M059J (cell line): ENCODE results near the gene PRR23C. TPM values are rescaled to one million over a fixed set of nuclear protein-coding genes. Genes with fewer than 3 reads are reported as not detected.
"Not testable (repeated sequence)": the region's sequence is repeated elsewhere in the genome, so short reads cannot be mapped to it uniquely, and the experiment has no call there.

Experiments
- DNase-seq: peaks from one replicate; pipeline ENCODE4 v3.0.0-alpha.2; 2012; ENCODE audit warnings: low read depth
- total RNA-seq: library from RNA; depleted of rRNA; stranded (reverse); fragments of >200 nt; shearing (Covaris generic); gene quantifications from 2 replicates; pipeline ENCODE4 v1.2.3, GENCODE V29; 2014; rRNA removed

Gene PRR23C
- not detected in 2 replicates for total RNA-seq

DNA sequence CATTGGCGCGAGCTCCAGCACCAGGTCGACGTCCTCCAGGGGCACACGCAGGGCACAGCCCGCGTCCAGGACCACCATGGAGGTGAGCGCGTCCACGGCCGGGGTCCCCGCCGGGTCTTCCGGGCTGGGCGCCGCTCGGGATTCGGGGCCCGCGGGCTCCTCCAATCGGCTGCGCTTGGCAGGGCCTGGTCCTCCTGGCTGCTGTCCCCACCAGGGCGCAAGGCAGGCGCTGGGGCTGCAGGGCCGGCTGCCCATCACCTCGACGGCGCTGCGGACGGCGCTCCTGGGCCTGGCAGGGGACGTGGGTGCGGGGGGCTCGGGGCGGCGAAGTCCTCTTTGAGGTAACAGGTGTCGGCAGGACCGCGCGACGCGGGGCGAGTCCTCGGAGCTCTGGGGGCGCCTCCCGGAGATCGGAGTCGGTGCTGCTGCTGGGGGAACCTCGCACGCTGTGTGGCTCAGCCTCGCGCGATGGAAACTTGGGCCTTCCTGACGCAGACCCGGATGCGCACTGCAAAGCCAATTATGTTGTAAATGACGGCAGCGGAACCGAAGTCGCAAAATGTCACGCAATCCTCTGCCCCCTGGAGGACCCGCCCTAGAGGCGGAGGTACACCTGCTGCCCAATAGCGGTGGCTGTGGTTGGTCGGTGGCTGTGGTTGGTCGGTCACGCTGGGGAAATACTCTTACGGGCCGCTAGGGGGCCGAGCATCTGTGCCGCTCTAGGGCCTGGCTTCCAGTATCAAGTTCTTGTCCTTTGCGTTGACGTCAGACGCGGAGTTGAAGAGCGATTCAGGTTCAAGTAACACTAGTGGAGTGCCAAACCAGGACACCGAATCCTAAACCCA is at the start of gene PRR23C:
TSS of gene PRR23C (minus strand) at position 527 of the 845 bp plus-strand sequence. CDS start at position 255, 272 bp downstream.
- no peak for DNase-seq

DNA sequence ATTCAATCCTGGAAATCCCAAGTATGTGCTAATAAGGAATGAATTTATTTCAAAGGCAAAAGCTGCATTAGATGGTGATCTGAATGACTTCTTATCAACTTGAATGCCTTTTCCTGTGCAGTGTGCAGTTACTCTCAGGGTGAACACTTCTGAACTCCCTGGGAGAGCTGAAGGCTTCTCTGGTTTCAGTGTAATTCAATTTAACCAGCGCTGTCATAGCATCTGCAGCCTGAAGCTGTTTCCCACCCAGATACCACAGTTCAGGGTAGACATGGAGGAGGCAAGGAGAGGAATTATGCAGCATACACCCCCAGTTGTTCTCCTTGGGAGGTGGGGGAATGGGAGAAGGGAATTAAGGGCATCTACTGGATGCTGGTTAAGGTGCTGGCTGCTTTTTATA is 49.1 kb upstream of the PRR23C start:
- DNase-seq = no peak

DNA sequence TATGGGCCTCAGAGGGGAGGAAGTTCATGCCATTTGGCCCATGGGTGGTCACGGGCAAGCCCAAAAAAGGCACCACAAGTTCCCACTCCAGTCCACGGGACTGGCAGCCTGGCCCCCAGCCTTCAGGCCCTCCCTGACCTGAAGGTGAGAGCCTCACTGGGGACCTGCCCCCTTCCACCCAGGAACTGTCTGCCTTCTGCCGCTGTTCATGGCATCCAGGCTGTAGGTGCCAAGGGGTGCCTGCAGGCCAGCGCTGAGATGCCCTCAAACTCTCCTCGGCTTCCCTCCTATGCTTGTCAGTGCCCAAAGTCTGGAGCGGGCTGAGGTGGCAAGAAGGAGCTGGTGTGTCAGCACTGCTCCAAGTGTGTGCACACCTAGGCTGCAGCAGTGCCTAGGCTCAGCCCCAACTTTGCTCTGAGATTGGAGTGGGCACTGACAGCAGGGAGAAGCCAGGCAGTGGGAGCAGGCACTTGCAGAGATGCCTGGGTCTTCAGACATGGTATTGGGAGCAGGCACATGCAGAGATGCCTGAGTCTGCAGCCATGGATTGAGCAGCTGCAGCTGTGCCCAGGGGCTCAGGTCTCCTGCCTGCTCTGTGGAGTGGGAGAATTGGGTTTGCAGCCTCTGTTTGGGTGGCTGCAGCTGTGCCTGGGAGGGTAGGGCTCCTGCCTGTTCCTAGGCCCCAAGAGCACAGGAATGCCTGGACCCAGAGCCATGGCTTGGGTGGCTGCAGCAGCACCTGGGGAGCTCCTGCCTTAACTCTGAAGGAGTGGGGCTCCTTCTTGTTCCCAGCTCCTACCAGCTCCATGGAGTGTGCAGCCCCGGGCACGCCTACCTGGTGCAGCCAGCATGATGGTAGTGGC is 44.0 kb upstream of the PRR23C start:
- DNase-seq = no peak

DNA sequence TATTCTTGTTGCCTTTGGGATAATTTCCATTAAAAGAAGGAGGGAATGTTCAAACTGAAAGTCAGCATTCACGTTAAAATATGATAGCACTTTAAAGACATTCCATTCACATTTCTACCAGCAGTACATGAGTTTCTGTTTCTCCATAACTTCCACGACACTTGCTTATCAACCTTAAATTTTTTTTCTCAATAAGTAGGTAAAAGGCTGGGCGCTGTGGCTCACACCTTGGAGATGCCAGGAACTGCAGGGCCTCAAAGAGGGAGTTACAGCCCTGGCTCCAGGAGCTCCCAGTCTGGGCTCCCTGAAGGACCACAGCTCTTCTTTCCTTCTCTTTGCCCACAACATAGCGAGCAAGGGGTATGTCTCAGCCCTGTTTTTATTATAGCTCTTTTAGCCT is 42.9 kb upstream of the PRR23C start:
- DNase-seq = no peak

DNA sequence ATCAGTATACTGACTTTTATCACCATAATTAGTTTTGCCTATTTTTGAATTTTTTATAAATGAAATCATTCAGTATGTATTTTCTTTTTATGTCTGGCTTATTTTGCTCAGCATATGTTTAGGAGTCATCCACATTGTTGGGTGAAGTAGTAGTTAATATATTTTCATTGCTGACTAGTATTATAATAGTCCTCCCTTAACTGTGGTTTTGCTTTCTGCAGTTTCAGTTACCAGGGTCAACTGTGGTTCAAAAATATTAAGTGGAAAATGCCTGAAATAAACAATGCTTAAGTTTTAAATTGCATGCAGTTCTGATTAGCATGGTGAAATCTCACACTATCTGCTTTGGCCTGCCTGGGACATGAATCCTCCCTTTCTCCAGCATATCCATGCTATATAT is 39.5 kb upstream of the PRR23C start:
- DNase-seq = no peak

DNA sequence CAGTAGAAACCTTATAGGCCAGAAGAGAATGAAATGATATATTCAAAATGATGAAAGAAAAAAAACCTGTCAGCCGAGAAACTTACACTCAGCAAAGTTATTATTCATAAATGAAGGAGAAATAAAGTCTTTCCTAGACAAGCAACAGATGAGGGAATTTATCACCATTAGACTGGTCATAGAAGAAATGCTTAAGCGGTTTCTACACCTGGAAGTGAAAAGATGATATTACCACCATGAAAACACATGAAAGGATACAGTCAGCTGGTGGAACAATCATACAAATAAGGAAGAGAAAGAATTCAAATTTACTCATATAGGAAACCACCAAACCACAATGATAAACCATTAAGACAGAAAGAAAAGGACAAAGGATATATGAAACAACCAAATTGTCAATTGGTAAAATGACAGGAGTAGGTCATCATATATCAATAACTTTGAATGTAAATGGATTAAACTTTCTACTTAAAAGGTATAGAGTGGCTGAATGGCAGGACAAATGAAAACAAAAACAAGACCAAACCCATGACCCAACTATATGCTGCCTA is 29.9 kb upstream of the PRR23C start:
- DNase-seq = no peak

DNA sequence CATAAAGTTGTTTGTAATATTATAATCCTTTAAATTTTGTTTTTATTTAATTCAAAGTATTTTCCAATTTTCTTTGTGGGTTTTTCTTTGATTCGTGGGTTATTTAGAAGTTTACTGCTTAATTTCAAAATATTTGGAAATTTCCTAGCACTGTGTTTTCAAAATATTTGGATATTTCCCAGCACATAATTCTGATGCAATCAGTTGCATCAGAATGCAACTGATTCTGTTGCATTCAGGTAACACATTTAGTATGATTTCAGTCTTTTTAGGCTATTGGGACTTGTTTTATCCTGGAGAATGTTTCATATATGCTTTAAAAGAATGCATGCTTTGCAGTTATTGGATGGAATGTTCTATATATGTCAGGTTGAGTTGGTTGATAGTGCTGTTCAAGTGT is 18.2 kb upstream of the PRR23C start:
- no peak for DNase-seq

DNA sequence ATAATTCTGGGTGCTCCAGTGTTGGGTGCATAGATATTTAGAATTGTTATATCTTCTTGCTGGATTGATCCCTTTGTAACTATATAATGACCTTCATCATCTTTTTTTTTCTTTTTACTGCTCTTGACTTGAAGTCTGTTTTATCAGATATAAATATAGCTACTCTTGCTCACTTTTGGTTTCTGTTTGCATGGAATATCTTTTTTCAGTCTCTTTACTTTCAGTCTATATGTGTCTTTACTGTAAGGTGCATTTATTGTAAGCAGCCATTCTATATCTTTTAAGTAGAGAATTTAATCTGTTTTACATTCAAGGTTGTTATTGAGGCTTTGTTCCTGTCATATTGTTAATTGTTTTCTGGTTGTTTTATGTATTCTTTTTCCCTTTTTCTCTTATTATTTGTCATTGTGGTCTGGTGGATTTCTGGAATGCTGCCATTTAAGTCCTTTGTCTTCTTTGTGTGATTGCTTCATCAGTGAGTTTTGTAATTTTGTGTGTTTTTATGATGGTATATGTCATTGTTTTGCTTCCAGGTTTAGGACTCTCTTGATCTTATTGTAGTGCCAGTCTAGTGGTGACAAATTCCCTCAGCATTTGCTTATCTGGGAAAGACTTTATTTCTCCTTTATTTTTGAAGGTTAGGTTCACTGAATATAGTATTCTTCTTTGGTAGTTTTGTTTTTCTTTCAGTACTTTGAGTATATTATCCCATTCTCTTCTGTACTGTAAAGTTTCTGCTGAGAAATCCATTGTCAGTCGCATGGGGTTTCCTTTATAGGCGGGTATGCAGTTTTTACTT is 8.3 kb upstream of the PRR23C start:
- DNase-seq = no peak

DNA sequence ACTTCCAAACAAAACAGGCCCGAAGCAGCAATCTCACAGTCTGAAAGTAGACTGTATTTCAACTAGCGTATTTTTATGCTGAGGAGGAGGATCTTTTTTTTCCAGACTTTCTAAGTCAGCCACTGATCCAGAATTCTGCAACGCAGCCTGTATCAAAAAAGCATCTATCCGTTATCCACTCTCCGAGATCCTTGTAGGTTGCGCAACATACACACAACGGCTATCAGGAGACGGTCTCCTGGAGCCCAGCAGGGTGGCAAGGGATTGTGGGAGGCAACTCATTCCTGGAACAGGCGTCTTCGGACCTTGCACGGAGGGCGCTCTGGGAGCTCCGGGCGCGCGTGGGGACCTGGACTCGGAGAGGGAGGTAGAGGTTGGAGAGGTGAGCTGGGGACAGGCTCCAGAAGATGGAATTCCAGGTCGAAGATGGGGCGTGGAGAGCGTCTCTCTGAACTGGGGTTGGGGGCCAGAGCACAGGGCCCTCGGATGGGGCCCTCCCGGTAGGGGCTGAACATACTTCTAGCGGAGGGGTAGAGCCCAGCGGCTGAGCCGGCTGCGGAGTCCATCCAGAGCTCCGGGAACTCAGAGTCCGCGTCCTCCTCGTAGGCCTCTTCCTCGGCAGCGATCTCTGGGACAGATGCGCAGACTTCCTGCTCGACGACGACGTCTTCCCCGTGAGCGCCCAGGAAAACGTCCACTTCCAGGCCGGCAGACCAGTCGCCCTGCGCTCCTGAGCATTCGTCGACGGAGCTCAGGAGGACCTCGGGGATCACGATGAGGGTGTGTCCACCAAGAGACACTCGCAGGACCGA is 932 bp downstream of the PRR23C start:
- no peak for DNase-seq

DNA sequence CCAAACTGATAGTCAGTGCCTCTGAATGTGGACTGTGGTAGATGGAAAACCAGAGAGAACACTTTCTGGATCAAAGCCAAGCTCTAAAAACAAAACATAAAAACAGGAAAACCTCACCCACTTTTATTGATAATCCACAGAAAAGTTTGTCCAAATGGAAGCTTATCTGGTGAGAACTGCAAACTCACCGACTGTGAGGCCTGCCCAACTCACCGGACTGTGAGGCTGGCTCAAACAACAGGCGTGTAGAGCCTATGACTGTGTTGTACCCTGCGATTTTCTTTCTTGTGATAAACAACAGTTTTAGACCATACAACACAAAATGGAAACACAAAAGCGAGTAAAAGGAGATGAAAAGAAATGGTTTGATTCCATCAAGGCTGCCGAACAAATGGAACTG is 7.2 kb downstream of the PRR23C start:
- no peak for DNase-seq

DNA sequence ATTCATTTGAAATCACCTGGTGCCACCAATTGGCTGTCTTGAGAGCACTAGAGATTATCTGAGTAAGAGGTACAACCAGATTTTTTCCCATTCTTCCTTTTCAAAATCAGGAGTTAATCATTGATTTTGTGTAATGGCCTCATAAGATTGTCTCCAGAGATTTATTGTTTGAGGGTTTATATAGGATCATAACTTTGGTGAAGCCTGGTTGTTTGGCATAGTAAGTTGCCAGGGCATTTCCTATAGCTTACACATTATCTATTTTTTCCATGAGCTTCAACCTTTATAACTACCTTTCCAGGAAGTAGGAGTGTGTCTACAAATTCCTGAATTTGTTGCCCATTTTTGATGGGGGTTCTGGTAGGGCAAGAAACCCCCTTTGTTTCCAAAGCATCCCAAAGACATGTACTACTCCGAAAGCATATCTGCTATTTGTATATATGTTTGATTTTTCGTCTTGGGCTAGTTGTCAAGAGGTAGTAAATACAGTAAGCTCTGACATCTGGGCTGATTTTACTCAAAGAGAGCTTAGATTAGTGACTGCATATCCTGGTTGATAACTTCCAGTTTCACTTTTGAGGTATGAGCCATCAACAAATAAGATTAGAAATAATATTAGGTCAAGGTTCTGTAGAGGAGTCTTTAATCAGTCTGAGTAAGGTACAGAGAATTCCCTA is 12.2 kb downstream of the PRR23C start:
- DNase-seq = no peak

DNA sequence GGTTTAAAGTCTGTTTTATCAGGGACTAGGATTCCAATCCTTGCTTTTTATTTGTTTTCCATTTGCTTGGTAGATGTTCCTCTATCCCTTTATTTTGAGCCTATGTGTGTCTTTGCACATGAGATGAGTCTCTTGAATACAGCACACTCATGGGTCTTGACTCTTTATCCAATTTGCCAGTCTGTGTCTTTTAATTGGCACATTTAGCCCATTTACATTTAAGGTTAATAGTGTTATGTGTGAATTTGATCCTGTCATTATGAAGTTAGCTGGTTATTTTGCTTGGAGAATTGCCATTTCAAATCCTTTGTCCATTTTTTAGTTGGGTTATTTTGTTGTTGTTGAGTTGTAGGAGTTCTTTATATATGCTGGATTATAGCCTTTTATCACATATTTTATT is 14.1 kb downstream of the PRR23C start:
- DNase-seq = not testable (repeated sequence)

DNA sequence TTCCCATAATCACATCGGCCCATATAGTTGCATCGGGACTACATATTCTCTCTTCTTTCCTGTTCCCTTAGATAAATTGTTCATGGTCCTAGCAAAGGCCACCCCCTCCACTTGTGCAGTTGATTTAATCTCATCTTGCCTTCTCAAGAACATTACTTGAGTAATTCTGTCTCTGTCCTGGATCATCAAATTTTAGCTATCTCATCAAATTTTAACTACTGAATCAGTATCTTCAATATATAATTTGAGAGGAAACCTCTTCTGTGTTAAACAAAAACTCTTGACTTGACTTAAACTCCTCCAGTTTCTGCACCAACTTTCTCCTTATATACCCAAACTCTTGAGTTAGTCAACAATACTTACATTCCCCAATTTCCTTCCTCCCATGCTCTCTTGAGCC is 19.7 kb downstream of the PRR23C start:
- DNase-seq = no peak

DNA sequence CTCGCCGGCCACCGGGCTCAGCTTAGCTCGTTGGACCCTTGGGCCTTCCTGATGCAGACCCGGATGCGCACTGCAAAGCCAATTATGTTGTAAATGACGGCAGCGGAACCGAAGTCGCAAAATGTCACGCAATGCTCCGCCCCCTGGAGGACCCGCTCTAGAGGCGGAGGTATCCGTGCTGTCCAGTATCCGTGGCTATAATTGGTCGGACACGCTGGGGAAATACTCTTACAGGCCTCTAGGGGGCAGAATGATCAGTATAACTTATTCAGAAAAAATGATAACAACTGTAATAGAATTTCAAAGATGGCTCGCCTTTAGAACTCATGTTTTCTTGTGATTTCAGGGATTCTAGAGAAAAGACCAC is 23.8 kb downstream of the PRR23C start, which contains the start of gene PRR23B:
TSS of gene PRR23B (minus strand) at position 59 of the 367 bp plus-strand sequence. CDS start 265 bp downstream, outside the sequence.
- no peak for DNase-seq

DNA sequence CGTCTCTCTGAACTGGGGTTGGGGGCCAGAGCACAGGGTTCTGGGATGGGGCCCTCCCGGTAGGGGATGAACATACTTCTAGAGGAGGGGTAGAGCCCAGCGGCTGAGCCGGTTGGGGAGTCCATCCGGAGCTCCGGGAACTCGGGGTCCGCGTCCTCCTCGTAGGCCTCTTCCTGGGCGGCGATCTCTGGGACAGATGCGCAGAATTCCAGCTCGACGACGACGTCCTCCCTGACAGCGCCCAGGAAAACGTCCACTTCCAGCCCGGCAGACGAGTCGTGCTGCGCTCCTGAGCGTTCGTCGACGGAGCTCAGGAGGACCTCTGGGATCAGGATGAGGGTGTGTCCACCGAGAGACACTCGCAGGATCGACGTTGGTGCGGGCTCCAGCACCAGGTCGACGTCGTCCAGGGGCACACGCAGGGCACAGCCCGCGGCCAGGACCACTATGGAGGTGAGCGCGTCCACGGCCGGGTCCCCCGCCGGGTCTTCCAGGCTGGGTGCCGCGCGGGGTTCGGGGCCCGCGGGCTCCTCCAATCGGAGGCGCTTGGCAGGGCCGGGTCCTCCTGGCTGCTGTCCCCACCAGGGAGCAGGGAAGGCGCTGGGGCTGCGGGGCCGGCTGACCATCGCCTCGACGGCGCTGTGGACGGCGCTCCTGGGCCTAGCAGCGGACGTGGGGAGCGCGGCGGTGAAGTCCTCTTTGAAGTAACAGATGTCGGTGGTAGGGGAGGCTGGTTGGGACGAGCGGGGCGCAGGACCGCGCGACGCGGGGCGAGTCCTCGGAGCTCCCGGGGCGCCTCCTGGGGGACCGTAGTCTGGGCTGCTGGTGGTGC is 24.4 kb downstream of the PRR23C start:
- no peak for DNase-seq

DNA sequence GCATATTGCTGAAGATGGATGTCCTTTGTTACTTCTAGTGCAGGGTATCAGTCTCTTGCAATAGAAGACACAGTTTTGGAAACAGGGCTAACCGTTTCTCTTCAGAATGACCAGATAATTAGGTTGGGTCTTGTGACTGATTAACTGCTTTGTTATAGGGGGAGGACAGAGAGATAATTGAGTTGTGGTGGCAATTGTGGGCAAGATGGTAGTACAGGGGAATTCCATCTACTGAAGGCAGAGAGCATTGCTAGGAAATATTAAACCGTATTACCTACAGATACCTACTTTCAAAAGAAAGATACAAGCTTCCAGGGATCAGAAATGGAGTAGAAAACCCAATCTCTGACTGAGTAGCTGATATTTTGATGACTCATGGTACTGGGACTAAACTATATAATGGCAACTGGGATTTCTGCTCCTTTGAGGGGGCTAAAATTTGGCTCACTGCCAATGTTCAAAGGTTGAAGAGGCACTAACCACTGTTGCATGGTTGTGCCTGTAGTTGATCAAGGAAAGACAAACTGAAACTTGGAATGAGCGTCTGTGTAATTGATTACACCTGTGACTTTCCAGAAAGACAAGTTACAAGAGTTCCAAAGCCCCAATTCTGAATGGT is 28.2 kb downstream of the PRR23C start:
- peak; percentile 13 for DNase-seq

DNA sequence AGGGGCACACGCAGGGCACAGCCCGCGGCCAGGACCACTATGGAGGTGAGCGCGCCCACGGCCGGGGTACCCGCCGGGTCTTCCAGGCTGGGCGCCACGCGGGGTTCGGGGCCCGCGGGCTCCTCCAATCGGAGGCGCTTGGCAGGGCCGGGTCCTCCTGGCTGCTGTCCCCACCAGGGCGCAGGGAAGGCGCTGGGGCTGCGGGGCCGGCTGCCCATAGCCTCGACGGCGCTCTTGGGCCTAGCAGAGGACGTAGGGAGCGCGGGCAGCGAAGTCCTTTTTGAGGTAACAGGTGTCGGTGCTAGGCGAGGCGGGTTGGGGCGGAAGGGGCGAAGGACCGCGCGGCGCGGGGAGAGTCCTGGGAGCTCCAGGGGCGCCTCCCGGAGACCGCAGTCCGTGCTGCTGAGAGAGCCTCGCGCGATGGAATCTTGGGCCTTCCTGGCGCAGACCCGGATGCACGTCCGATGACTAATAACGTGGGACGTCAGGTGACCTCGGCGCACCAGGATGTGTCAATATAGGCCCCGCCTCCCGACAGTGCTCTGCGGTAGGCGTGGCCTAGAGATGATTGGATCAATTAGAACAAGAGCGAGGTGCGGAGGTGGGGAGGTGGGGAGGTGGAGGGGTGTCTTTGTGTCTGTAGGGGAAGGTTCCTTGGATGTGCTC is 38.5 kb downstream of the PRR23C start, which contains the start of gene PRR23A:
TSS of gene PRR23A (minus strand) at position 218 of the 666 bp plus-strand sequence. CDS start at position 218, 0 bp downstream.
- no peak for DNase-seq
